Smooth muscle cell (in vitro differentiated cells): ENCODE measurements around the gene MAX. TPM values are rescaled to one million over a fixed set of nuclear protein-coding genes. Genes with fewer than 3 reads are reported as not detected.

Experiments used
- DNase-seq: peaks from one replicate; lab custom pipeline; 2025; ENCODE audit not compliant: unreplicated experiment; lab: John Stamatoyannopoulos, UW
- H2AFZ ChIP-seq: fragments of 200-600 bp; sonication (generic); 2 replicates; pipeline ENCODE4 v1.6.0; 2016; ENCODE audit warnings: antibody characterized with exemption, low read depth, mild to moderate bottlenecking
- H3F3A ChIP-seq: fragments of 200-600 bp; sonication (generic); 2 replicates; pipeline ENCODE4 v1.6.0; 2017; ENCODE audit warnings: antibody characterized with exemption, low read depth
- H3K27ac ChIP-seq: fragments of 200-600 bp; sonication (generic); 2 replicates; pipeline ENCODE4 v1.5.1; 2016; ENCODE audit warnings: low read depth, mild to moderate bottlenecking
- H3K27me3 ChIP-seq: fragments of 200-600 bp; sonication (generic); 2 replicates; pipeline ENCODE4 v1.6.1; 2016; ENCODE audit warnings: low read depth, mild to moderate bottlenecking
- H3K36me3 ChIP-seq: fragments of 200-600 bp; sonication (generic); 2 replicates; pipeline ENCODE4 v1.5.1; 2016; ENCODE audit warnings: low read depth
- H3K4me1 ChIP-seq: fragments of 200-600 bp; sonication (generic); 2 replicates; pipeline ENCODE4 v1.5.1; 2016; ENCODE audit warnings: low read depth
- H3K4me2 ChIP-seq: fragments of 200-600 bp; sonication (generic); 2 replicates; pipeline ENCODE4 v1.6.0; 2016; ENCODE audit warnings: mild to moderate bottlenecking
- H3K4me3 ChIP-seq: fragments of 200-600 bp; sonication (generic); 2 replicates; pipeline ENCODE4 v1.5.1; 2016; ENCODE audit warnings: mild to moderate bottlenecking
- H3K79me2 ChIP-seq: fragments of 200-600 bp; sonication (generic); 2 replicates; pipeline ENCODE4 v1.6.0; 2016; ENCODE audit warnings: low read depth, mild to moderate bottlenecking
- H3K9ac ChIP-seq: fragments of 200-600 bp; sonication (generic); 2 replicates; pipeline ENCODE4 v1.6.0; 2016; ENCODE audit warnings: low read depth
- H3K9me3 ChIP-seq: fragments of 200-600 bp; sonication (generic); replicated peaks from 2 replicates; pipeline ENCODE4 v1.5.1; 2016; ENCODE audit warnings: low read depth
- H4K20me1 ChIP-seq: fragments of 200-600 bp; sonication (generic); 2 replicates; pipeline ENCODE4 v1.6.0; 2016; ENCODE audit warnings: low read depth
- WGBS: methylation state at CpG from one replicate; pipeline ENCODE4 v1.1.7; 2016; ENCODE audit warnings: low lambda C conversion rate; 5-methylcytosine and 5-hydroxymethylcytosine counted together
- polyA plus RNA-seq: library from polyadenylated mRNA; unstranded; fragments of >200 nt; fragmentation: Nextera tagmentation; extraction: Ambion mirVana; gene quantifications from 2 replicates; pipeline ENCODE4 v1.2.1, GENCODE V29; 2016
- total RNA-seq: library from RNA; depleted of rRNA; stranded (reverse); fragments of >200 nt; gene quantifications from 2 replicates; pipeline ENCODE4 v1.2.3, GENCODE V29; 2014
- TF ChIP-seq, protein P1 (sequence below): fragments of 200-600 bp; sonication (generic); IDR thresholded peaks from 2 replicates; pipeline ENCODE4 v1.5.1; 2017; ENCODE audit warnings: borderline replicate concordance, mild to moderate bottlenecking, antibody characterized with exemption; ENCODE audit not compliant: insufficient read depth, poor library complexity, severe bottlenecking

The MAX gene
- total and polyA plus RNA-seq, 2 experiments from 2014 or later: 30.1 to 37.5 TPM

DNA sequence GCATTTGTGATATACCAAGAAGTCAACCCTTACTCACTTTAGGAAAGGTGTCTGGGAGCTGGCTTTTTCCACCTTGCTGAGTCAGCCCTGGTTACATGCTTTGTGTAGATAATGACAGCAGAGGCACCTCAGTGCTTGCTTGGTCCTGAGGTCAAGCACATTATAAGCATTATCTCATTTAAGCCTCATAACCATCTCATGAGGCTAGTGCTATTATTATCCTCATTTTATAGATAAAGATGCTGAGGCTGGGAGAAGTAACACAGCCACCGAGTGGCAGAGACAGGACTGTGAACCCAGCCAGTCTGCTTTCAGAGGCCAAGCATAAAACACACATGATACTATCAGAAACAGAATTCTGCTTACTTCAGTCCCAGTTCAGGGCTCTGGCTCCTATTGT lies 29.4 kb downstream of the MAX start:
- Histone ChIP-seq H3K79me2 (no peaks in the 10 kb centered on the region), H3K4me1 (no peaks in the 10 kb centered on the region), H3K4me2 (no peak overlapping the region), H4K20me1 (peaks cover 27% of the 10 kb centered on the region), H3K27me3 (no peaks in the 10 kb centered on the region), H3K9me3 (no peaks in the 10 kb centered on the region), H3K4me3 (no peak overlapping the region), H3K36me3 (no peaks in the 10 kb centered on the region), H3F3A (no peaks in the 10 kb centered on the region), H3K27ac (no peak overlapping the region), H2AFZ (no peak overlapping the region), H3K9ac (no peak overlapping the region)
- no peak for DNase-seq
- TF ChIP-seq, protein P1, sequence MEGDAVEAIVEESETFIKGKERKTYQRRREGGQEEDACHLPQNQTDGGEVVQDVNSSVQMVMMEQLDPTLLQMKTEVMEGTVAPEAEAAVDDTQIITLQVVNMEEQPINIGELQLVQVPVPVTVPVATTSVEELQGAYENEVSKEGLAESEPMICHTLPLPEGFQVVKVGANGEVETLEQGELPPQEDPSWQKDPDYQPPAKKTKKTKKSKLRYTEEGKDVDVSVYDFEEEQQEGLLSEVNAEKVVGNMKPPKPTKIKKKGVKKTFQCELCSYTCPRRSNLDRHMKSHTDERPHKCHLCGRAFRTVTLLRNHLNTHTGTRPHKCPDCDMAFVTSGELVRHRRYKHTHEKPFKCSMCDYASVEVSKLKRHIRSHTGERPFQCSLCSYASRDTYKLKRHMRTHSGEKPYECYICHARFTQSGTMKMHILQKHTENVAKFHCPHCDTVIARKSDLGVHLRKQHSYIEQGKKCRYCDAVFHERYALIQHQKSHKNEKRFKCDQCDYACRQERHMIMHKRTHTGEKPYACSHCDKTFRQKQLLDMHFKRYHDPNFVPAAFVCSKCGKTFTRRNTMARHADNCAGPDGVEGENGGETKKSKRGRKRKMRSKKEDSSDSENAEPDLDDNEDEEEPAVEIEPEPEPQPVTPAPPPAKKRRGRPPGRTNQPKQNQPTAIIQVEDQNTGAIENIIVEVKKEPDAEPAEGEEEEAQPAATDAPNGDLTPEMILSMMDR: no peak
- WGBS: 83% methylated on average over 1 of the region's 1 CpG

DNA sequence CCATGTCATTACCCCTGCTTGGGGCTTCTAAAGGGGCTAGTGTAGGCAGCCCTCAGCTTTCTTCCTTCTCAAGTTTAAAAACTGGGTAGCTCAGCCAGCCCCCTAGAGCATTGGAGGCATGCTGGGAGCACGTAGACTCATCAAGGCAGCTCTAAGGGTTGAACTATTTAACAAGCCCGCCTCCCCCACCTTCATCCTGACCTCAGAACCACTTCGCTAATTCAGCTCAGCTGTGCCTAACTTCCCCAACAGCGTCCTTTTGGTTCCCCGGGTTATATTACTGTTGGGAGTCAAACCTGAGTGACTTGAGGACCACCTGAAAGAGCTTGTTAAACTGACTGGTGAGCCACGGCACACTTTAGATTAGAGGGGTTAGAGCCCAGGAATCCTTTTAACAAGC lies 30.1 kb downstream of the MAX start:
- 99% methylated on average over 6 of the region's 6 CpGs for WGBS
- TF ChIP-seq, protein P1: no peak
- Histone ChIP-seq H3K27ac (no peak overlapping the region), H4K20me1 (peaks cover 25% of the 10 kb centered on the region), H3K27me3 (no peaks in the 10 kb centered on the region), H3K4me1 (no peaks in the 10 kb centered on the region), H3K9me3 (no peaks in the 10 kb centered on the region), H3K79me2 (no peaks in the 10 kb centered on the region), H3K4me3 (no peak overlapping the region), H3K9ac (no peak overlapping the region), H3K4me2 (no peak overlapping the region), H3K36me3 (no peaks in the 10 kb centered on the region), H3F3A (no peaks in the 10 kb centered on the region), H2AFZ (no peak overlapping the region)
- no peak for DNase-seq

DNA sequence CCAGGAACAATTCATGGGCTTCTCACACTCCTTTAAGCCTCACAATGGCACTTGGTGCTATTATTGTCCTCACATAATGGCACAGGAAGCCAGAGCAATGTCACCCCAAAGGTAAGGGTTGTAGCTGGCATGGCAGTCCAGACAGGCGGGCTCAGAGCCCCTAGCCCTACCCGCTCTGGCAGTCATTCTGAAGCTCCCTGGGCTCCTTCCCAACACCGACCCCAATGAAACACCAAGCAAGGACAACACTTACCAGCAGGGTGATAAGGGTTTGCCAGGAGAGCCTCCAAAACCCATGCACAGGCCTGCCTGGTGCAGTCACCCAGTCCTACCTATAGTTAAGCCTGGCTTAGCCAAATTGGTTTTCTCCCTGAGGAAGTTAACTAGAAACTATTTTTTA lies 30.8 kb downstream of the MAX start:
- H2AFZ ChIP-seq: no peak overlapping the region
- no peak for DNase-seq
- no peaks in the 10 kb centered on the region for H3K79me2 ChIP-seq
- H3K9me3 ChIP-seq: no peaks in the 10 kb centered on the region
- TF ChIP-seq, protein P1: no peak
- 100% methylated on average over 3 of the region's 3 CpGs for WGBS
- H3K9ac ChIP-seq: no peak overlapping the region
- H3K27ac ChIP-seq: no peak overlapping the region
- H3K4me1 ChIP-seq: no peaks in the 10 kb centered on the region
- peaks cover 23% of the 10 kb centered on the region for H4K20me1 ChIP-seq
- H3F3A ChIP-seq: no peaks in the 10 kb centered on the region
- H3K36me3 ChIP-seq: no peaks in the 10 kb centered on the region
- H3K4me3 ChIP-seq: no peak overlapping the region
- H3K27me3 ChIP-seq: no peaks in the 10 kb centered on the region
- no peak overlapping the region for H3K4me2 ChIP-seq

DNA sequence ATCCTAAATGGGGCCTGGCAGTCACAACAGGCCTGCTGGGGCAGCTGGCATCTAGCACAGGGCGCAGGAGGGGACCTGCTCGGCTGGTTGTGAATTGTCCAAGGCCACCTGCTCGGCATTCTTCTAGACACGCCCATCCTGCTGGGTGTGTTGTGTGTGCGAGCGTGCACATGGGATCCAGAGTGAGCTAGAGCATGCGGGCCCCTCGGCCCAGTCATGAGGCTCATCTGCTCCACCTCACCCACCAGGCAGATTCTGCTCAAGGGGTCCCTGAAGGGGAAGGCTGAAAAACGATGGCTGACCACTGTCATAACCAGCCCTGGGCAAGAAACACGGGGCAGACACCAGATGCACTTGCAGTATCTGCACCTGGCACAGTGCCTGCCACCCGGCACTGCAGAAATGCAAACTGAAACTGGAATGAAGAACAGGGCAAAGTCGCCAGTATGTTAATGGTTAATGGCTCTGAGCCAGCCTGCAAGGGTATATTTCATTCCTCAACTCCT lies 31.8 kb downstream of the MAX start:
- WGBS: 86% methylated on average over 12 of the region's 12 CpGs
- Histone ChIP-seq H3K4me3 (no peak overlapping the region), H3K36me3 (no peaks in the 10 kb centered on the region), H3K9me3 (no peaks in the 10 kb centered on the region), H3K27ac (no peak overlapping the region), H4K20me1 (peaks cover 21% of the 10 kb centered on the region), H3K79me2 (no peaks in the 10 kb centered on the region), H3K4me2 (no peak overlapping the region), H3K9ac (no peak overlapping the region), H3K27me3 (no peaks in the 10 kb centered on the region), H2AFZ (no peak overlapping the region), H3K4me1 (no peaks in the 10 kb centered on the region), H3F3A (no peaks in the 10 kb centered on the region)
- TF ChIP-seq, protein P1: no peak
- no peak for DNase-seq
